ENCODE measurements around the gene AREL1.

Gene AREL1

DNA sequence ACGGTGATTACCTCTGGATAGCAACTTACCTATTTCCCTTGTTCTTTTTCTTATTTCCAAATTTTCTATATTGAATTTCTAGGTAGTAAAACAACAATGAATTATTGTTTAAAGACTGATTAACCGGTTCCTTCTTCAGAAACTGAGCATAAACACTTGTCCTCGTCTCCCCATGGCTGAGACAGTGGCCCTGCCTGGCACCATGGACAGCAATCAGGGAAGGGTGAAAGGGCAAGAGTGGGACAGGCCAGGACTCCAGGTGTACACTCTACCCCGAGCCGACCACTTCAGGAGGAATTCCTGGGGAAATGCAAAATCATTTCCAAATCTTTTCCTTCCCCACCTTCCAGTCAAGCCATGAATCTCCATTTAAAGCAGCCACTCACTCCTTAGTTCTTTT, 52.0 kb downstream of the AREL1 start:
- DNase-seq (ENCODE audit: low read depth in 2 of 2): no peak

DNA sequence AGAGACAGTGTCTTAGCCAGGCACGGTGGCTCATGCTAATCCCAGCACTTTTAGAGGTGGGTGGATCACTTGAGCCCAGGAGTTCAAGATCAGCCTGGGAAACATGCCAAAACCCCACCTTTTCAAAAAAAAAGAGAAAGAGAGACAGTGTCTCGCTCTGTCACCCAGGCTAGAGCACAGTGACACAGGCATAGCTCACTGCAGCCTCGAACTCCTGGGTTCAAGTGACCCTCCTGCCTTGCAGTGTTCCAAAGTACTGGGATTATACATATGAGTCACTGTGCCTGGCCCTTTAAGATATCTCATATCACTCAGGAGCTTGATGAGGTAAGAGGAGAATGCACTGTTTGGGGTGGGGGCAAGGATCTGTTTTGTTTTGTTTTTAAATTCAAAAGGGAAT, 52.7 kb downstream of the AREL1 start:
- DNase-seq (ENCODE audit: low read depth in 2 of 2): no peak

- no peak for DNase-seq (ENCODE audit: low read depth in 2 of 2)
These were observed 54.2 kb downstream of the AREL1 start for GRCh38 chr14:74658535-74659131.

GRCh38 chr14:74656964-74657363, 55.9 kb downstream of the AREL1 start:
- no peak for DNase-seq (ENCODE audit: low read depth in 2 of 2)

DNA sequence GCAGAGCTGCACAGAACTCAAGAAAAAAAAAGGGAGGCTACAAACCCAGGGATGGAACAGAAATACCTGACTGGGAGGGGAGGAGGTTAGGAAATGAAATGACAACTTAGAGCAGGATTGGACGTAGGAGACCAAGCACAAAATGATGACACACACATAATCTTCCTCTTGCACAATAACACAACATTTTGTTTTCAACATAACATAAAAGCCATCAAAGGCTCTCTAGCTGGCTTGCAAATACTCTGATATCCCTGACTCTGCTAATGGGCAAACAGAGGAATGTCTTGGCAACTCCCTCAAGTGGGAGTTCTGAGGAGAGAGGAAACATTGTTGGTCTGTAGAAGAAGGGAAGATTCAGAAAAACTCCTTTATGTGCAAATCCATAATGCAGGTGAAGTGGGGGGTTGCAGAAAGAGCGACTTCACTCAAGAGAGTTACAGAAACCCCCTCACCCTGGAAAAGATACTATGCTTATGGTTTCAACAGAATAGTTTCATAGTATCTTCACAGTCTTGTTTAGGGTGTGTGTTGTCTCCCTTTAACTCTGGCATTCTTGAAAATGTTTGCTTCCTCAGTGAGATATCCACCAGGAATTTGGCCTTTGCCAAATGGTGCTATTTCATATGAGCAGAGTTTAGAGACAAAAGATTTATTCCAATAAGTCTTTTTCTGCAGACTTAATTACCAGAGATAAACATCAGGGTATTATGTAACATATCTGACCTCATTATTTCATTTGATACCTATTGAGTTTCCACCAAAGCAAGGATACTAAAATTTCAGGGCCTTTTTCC, 57.1 kb downstream of the AREL1 start:
- DNase-seq (ENCODE audit: low read depth in 2 of 2): no peak

GRCh38 chr14:74654931-74655330, 57.9 kb downstream of the AREL1 start:
- DNase-seq (ENCODE audit: low read depth in 2 of 2): no peak

- no peak for DNase-seq (ENCODE audit: low read depth in 2 of 2)
These were observed 59.3 kb downstream of the AREL1 start for GRCh38 chr14:74653386-74654138.

DNA sequence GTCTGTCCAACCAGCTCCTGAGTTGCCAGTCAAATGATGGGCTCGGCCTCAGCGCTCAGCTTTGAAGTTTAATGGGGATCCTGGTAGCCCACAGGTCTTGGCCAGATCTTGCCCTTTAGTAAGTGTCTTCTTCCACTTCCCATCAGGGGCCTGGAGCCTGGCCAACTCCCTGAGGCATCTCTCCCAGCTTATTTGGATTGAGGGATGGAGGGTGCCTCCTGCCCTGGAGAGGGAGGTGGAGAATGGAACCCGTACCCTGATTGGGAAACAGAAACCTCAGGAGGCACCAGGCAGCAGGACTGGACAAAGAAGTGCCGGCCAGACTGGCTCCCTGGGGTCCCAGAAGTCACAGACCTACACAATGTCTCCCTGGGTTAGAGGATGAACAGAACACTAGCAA, 60.3 kb downstream of the AREL1 start:
- DNase-seq (ENCODE audit: low read depth in 2 of 2): no peak

DNA sequence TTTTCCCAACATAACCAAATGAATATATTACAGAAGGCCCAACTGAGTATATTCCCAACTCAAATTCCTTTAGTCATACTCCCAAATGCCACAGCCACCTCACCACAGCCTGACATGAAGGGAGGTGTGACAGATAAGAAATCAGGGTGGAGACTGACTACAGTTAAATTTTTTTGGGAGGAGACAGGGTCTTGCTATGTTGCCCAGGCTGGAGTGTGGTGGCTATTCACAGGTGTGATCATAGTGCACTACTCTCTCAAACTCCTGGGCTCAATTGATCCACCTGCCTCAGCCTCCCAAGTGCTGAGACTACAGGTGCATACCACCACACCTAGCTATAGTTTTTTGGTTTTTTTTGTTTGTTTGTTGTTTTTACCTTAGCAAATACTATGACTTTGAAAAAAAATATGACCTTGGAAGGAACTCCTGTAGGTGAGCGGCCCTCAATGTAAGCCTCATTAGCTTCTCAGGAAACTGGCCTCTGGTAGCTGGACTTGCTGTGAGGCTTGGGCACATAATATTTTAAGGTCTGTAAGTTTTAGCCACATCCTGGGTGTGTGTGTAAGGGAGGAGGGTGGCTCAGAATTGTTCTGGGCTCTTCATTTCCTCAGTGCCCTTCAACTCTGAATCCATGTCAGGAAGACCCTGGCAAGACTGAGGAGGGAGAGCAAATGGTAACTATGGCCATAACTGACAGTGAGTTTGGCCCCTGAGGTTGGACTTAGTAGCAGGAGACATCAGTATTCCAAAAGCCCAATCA, 61.8 kb downstream of the AREL1 start:
- no peak for DNase-seq (ENCODE audit: low read depth in 2 of 2)

DNA sequence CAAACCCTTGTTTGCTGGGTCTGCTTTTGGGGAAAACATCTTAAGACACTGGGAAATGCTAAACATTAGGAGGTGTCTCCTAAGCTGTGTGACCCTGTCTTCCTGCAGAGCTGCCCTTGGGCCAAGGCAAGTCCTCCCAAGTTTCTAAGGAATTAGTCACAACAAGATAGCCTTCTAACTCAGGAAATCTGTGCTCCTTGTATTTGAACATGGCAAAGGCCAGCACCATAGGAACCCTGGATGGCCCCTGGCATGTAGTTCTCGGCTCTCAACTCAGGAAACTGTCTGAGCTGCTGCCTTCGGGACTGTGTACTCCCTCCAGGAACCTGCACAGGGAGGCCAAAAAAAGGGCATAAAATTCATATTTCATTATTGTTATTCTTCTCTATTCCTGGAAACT, 63.2 kb downstream of the AREL1 start:
- no peak for DNase-seq (ENCODE audit: low read depth in 2 of 2)

DNA sequence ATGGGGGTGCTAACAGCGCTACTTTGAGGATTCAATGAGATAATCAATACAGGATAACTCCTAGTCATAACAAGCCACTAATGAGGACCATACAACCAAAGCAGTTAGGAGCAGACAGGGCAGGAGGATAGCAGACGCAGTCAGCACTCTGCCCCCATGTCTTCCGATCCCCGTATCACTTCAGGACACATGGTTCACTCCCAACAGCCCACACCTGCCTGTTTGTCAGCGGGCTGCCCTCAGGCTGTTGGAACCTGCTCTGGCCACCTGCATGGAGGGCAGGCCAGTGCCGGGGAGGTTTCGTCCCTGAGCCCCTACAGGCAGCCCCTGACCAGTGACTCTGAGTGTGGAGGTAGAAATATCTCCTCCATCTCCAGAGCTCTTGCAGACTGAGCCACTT, 63.7 kb downstream of the AREL1 start:
- no peak for DNase-seq (ENCODE audit: low read depth in 2 of 2)

DNA sequence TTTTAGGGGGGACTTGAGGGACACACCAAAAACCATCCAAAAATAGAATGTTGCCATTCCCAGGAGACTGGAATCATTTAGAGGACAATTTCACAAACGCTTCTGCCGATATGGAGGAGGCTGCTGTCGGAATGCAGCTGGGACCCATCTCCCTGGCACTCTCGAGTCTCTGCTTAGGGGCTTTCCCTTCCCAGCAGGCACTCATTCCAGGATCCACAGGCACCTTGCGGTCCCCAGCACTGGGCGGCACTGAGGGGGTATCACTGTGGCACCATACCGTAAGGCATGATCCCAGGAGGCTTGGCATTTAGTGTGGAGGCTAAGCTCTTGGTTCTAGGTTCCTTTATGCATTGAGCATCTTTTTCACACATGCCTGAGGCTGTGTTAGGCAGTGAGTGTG, 64.3 kb downstream of the AREL1 start:
- no peak for DNase-seq (ENCODE audit: low read depth in 2 of 2)

- DNase-seq (ENCODE audit: low read depth in 2 of 2): no peak
These were observed 65.0 kb downstream of the AREL1 start for GRCh38 chr14:74647678-74648461.

DNA sequence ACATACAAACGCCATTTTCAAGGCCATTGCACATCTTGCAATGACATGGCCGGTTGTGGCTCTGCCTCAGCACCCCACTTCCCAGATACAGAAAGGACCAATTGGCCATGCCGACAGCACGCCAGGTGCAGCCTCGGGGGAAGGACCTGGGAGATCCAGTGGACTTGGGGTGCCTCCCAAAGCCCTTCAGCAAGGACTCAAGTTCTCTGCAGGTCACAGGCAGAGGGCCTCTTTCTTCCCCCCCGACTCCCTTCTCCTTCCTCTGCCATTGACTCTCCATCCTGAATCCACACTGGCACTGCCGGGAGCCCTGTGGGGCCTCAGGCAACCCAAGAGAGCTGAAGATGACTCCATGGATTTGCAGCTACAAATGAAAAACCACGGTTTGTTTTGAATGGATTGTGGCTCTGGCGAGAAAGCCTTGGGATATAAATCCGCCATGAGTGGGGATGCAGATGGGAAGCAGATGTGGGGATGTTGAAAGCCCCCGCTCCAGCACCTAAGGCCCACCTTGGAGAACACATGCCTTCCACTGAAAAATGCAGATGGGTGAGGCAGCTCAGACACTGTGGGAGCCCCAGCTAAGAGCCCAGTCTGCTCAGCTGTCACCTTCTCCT, 65.7 kb downstream of the AREL1 start:
- no peak for DNase-seq (ENCODE audit: low read depth in 2 of 2)

DNA sequence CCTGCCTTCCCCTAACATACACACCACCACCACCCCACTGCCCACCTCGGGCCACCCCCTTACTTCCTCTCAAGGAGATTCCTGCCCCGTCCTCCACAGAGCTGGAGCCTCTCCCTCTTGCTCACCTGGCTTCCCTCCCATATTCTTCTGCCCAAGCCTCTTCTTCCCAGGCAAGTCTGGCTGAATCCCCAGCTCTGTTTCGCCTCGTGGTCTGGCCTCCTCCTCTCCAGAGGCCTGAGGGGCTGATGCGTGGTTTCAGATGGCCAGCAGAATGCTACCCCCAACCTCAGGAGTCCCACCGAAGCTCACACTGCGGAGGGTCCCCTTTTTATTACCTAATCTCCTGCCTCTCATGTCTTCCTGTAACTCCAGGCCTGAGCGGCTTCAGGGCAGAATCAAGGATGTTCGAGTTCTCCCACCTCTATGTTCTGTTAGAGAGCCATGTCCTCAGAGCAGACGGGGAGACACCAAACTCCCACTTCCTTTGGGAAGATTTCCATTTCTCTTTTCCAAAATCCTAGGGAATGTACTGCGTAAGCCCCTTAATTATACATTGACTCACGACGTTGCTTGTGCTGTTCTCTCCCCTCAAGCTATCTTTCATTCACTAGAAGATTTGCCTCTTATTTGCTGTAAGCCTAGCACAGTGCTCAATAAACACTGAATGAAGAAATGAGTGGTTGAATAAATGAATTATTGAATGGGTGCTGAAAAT, 67.0 kb downstream of the AREL1 start:
- DNase-seq (ENCODE audit: low read depth in 2 of 2): no peak

GRCh38 chr14:74645244-74645643, 67.6 kb downstream of the AREL1 start:
- DNase-seq (ENCODE audit: low read depth in 2 of 2): no peak

DNA sequence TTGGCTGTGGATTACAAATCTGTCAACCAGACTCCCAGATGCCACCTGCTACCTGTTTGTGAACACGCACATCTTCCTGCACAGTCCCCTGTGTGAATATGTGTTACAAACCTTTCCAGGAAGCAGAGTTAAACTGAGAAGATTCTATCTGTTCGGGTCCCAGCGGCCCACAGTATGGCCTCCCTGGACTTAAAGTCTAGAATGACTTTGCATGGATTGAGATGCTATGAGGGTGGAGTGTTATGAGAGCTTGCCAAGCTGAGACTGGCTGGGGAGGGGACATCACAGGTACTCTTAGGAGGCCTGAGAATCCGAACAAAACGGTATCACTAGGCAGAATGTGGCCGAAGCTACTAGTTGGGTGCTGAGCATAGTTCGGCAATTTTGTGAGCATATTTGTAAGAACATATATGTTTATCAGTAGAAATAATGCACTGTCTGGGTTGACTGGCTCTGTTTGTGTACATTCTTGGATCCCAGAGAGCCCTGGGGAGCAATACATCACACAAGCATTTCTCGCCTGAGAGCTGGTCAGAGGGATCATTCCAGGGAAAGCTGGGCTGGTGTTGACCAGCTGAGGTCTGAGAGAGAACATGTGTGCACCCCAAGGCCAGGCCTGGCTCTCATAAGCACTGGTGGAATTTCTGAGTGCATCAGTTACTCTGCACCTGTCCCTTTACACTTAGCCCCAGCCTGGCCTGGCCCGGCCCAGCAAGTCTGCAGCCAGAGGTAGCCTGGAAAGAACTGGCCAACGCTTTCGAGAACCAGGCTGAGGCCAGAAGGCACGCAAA, 71.1 kb downstream of the AREL1 start:
- DNase-seq (ENCODE audit: low read depth in 2 of 2): no peak

- no peak for DNase-seq (ENCODE audit: low read depth in 2 of 2)
These were observed 73.9 kb downstream of the AREL1 start for GRCh38 chr14:74638966-74639365.

GRCh38 chr14:74638066-74638465, 74.8 kb downstream of the AREL1 start:
- DNase-seq (ENCODE audit: low read depth in 2 of 2): no peak

GRCh38 chr14:74637178-74637550, 75.7 kb downstream of the AREL1 start:
- no peak for DNase-seq (ENCODE audit: low read depth in 2 of 2)
